Measurements from ENCODE around the gene SPEM1. TPM values are rescaled to one million over a fixed set of nuclear protein-coding genes. Genes with fewer than 3 reads are reported as not detected.

SPEM1 gene
- total RNA-seq, 1 donor: not detected

GRCh38 chr17:7403043-7403726 lies 16.9 kb upstream of the SPEM1 start:
- Histone ChIP-seq H3K9me3 (ENCODE audit: low read depth, low read length) (no peaks in the 10 kb centered on the region), H3K4me1 (ENCODE audit: insufficient read depth, low read length) (peaks cover 17% of the 10 kb centered on the region), H3K36me3 (ENCODE audit: insufficient read depth, low read length) (no peaks in the 10 kb centered on the region), H3K4me2 (ENCODE audit: insufficient read depth, low read length) (peak overlapping the region; percentile 98), H3K4me3 (ENCODE audit: insufficient read depth, low read length) (peak overlapping the region; percentile 85), H4K20me1 (ENCODE audit: insufficient read depth, low read length) (peaks cover 6% of the 10 kb centered on the region), H2AFZ (ENCODE audit: low read length) (peak overlapping the region; percentile 94), H3K79me2 (ENCODE audit: insufficient read depth, low read length) (peaks cover 10% of the 10 kb centered on the region), H3K27ac (ENCODE audit: low read depth, low read length) (peak overlapping the region; percentile 61), H3K27me3 (ENCODE audit: insufficient read depth, low read length) (no peaks in the 10 kb centered on the region)
- no peak for TF ChIP-seq CTCF (IDR thresholded peaks at IDR 0.05; ENCODE audit: extremely low read depth, low read depth, low read length)
- no peak for DNase-seq (ENCODE audit: insufficient read length, low spot score, missing footprints)

- H2AFZ ChIP-seq (ENCODE audit: low read length): peak overlapping the region; percentile 94
- no peaks in the 10 kb centered on the region for H3K9me3 ChIP-seq (ENCODE audit: low read depth, low read length)
- DNase-seq (ENCODE audit: insufficient read length, low spot score, missing footprints): peak; percentile 99
- H3K4me2 ChIP-seq (ENCODE audit: insufficient read depth, low read length): peak overlapping the region; percentile 98
- peak overlapping the region; percentile 61 for H3K27ac ChIP-seq (ENCODE audit: low read depth, low read length)
- H4K20me1 ChIP-seq (ENCODE audit: insufficient read depth, low read length): peaks cover 6% of the 10 kb centered on the region
- peaks cover 17% of the 10 kb centered on the region for H3K4me1 ChIP-seq (ENCODE audit: insufficient read depth, low read length)
- peak overlapping the region; percentile 85 for H3K4me3 ChIP-seq (ENCODE audit: insufficient read depth, low read length)
- no peak for TF ChIP-seq CTCF (IDR thresholded peaks at IDR 0.05; ENCODE audit: extremely low read depth, low read depth, low read length)
- H3K27me3 ChIP-seq (ENCODE audit: insufficient read depth, low read length): no peaks in the 10 kb centered on the region
- H3K79me2 ChIP-seq (ENCODE audit: insufficient read depth, low read length): peaks cover 10% of the 10 kb centered on the region
- peaks cover 2% of the 10 kb centered on the region for H3K36me3 ChIP-seq (ENCODE audit: insufficient read depth, low read length)
Observed at GRCh38 chr17:7403727-7403976, 16.5 kb upstream of the SPEM1 start.

GRCh38 chr17:7403977-7404736 lies 16.0 kb upstream of the SPEM1 start, which contains the start of gene TMEM256:
Gene TMEM256, minus strand, starts transcription at chr17:7404097. Its CDS starts 13 bp downstream, at chr17:7404084.
- peak within 1 kb of the TSS; percentile 61 for H3K27ac ChIP-seq (ENCODE audit: low read depth, low read length)
- H3K27me3 ChIP-seq (ENCODE audit: insufficient read depth, low read length): no peaks in the 10 kb centered on the region
- TF ChIP-seq CTCF (IDR thresholded peaks at IDR 0.05; ENCODE audit: extremely low read depth, low read depth, low read length): no peak
- peak; percentile 100 for DNase-seq (ENCODE audit: insufficient read length, low spot score, missing footprints)
- peak within 1 kb of the TSS; percentile 94 for H2AFZ ChIP-seq (ENCODE audit: low read length)
- no peaks in the 10 kb centered on the region for H3K9me3 ChIP-seq (ENCODE audit: low read depth, low read length)
- peaks cover 17% of the 10 kb centered on the region for H3K4me1 ChIP-seq (ENCODE audit: insufficient read depth, low read length)
- peak within 1 kb of the TSS; percentile 98 for H3K4me2 ChIP-seq (ENCODE audit: insufficient read depth, low read length)
- H3K79me2 ChIP-seq (ENCODE audit: insufficient read depth, low read length): peaks cover 10% of the 10 kb centered on the region
- H4K20me1 ChIP-seq (ENCODE audit: insufficient read depth, low read length): peaks cover 6% of the 10 kb centered on the region
- H3K36me3 ChIP-seq (ENCODE audit: insufficient read depth, low read length): peaks cover 7% of the 10 kb centered on the region
- H3K4me3 ChIP-seq (ENCODE audit: insufficient read depth, low read length): peak within 1 kb of the TSS; percentile 85

- no peaks in the 10 kb centered on the region for H3K27me3 ChIP-seq (ENCODE audit: insufficient read depth, low read length)
- TF ChIP-seq CTCF (IDR thresholded peaks at IDR 0.05; ENCODE audit: extremely low read depth, low read depth, low read length): no peak
- H3K36me3 ChIP-seq (ENCODE audit: insufficient read depth, low read length): peaks cover 13% of the 10 kb centered on the region
- H3K27ac ChIP-seq (ENCODE audit: low read depth, low read length): peak overlapping the region; percentile 51
- peak overlapping the region; percentile 85 for H3K4me3 ChIP-seq (ENCODE audit: insufficient read depth, low read length)
- H3K79me2 ChIP-seq (ENCODE audit: insufficient read depth, low read length): peaks cover 10% of the 10 kb centered on the region
- peak overlapping the region; percentile 83 for H3K4me2 ChIP-seq (ENCODE audit: insufficient read depth, low read length)
- H4K20me1 ChIP-seq (ENCODE audit: insufficient read depth, low read length): peaks cover 6% of the 10 kb centered on the region
- peak overlapping the region; percentile 82 for H2AFZ ChIP-seq (ENCODE audit: low read length)
- H3K9me3 ChIP-seq (ENCODE audit: low read depth, low read length): no peaks in the 10 kb centered on the region
- peaks cover 17% of the 10 kb centered on the region for H3K4me1 ChIP-seq (ENCODE audit: insufficient read depth, low read length)
- DNase-seq (ENCODE audit: insufficient read length, low spot score, missing footprints): peak; percentile 98
Observed at GRCh38 chr17:7404737-7405349, 15.3 kb upstream of the SPEM1 start.

Data from osteoblast (primary cell).